ENCODE results near the gene RAB1A.

Gene RAB1A

GRCh38 chr2:65113229-65113628 is 16.7 kb downstream of the RAB1A start:
- Histone ChIP-seq H2BK15ac (replicated peaks; ENCODE audit: low read depth) (no peak overlapping the region), H3K36me3 (ENCODE audit: control insufficient read depth, insufficient read depth, low read length) (no peaks in the 10 kb centered on the region), H2BK120ac (ENCODE audit: low read depth, low read length) (no peak overlapping the region), H3K18ac (ENCODE audit: low read length) (no peak overlapping the region), H3K9ac (ENCODE audit: low read length) (no peak overlapping the region), H3K27ac (ENCODE audit: low read depth, low read length) (no peak overlapping the region), H2BK5ac (ENCODE audit: low read length) (no peak overlapping the region), H3K4me2 (ENCODE audit: low read length) (no peak overlapping the region), H3K79me1 (ENCODE audit: low read length) (peaks cover 10% of the 10 kb centered on the region), H3K4me1 (ENCODE audit: control insufficient read depth, low read depth, low read length) (peaks cover 2% of the 10 kb centered on the region), H2AK5ac (ENCODE audit: low read length) (no peak overlapping the region), H3K23ac (ENCODE audit: low read length) (no peak overlapping the region), H3K56ac (ENCODE audit: low read length) (no peak overlapping the region), H3K4ac (ENCODE audit: low read depth, low read length) (no peak overlapping the region), H4K8ac (ENCODE audit: low read depth, low read length) (no peak overlapping the region), H4K5ac (ENCODE audit: low read length) (no peak overlapping the region), H3K79me2 (ENCODE audit: control insufficient read depth, insufficient read depth, low read length) (peaks cover 59% of the 10 kb centered on the region), H3K4me3 (ENCODE audit: low read length) (no peak overlapping the region), H3K27me3 (ENCODE audit: insufficient read depth, low read length, poor library complexity) (no peaks in the 10 kb centered on the region)
- no CpG with 5 or more reads among the region's 4 CpGs for WGBS (ENCODE audit: extremely low coverage, insufficient coverage, low lambda C conversion rate)
- DNase-seq: no peak

- Histone ChIP-seq H3K4me3 (ENCODE audit: low read length) (no peak overlapping the region), H3K23ac (ENCODE audit: low read length) (no peak overlapping the region), H3K79me1 (ENCODE audit: low read length) (peaks cover 11% of the 10 kb centered on the region), H3K18ac (ENCODE audit: low read length) (no peak overlapping the region), H3K56ac (ENCODE audit: low read length) (no peak overlapping the region), H4K5ac (ENCODE audit: low read length) (no peak overlapping the region), H3K79me2 (ENCODE audit: control insufficient read depth, insufficient read depth, low read length) (peaks cover 57% of the 10 kb centered on the region), H2BK15ac (replicated peaks; ENCODE audit: low read depth) (no peak overlapping the region), H3K4ac (ENCODE audit: low read depth, low read length) (no peak overlapping the region), H2BK5ac (ENCODE audit: low read length) (no peak overlapping the region), H3K36me3 (ENCODE audit: control insufficient read depth, insufficient read depth, low read length) (no peaks in the 10 kb centered on the region), H3K27ac (ENCODE audit: low read depth, low read length) (no peak overlapping the region), H2BK120ac (ENCODE audit: low read depth, low read length) (no peak overlapping the region), H3K27me3 (ENCODE audit: insufficient read depth, low read length, poor library complexity) (no peaks in the 10 kb centered on the region), H3K4me2 (ENCODE audit: low read length) (no peak overlapping the region), H2AK5ac (ENCODE audit: low read length) (no peak overlapping the region), H4K8ac (ENCODE audit: low read depth, low read length) (no peak overlapping the region), H3K4me1 (ENCODE audit: control insufficient read depth, low read depth, low read length) (peaks cover 2% of the 10 kb centered on the region), H3K9ac (ENCODE audit: low read length) (no peak overlapping the region)
- DNase-seq: no peak
- no CpG with 5 or more reads among the region's 3 CpGs for WGBS (ENCODE audit: extremely low coverage, insufficient coverage, low lambda C conversion rate)
Measured at GRCh38 chr2:65112633-65113032, 17.3 kb downstream of the RAB1A start.

- Histone ChIP-seq H4K8ac (ENCODE audit: low read depth, low read length) (no peak overlapping the region), H3K4me3 (ENCODE audit: low read length) (no peak overlapping the region), H3K9ac (ENCODE audit: low read length) (no peak overlapping the region), H2BK5ac (ENCODE audit: low read length) (no peak overlapping the region), H3K18ac (ENCODE audit: low read length) (no peak overlapping the region), H3K23ac (ENCODE audit: low read length) (no peak overlapping the region), H2BK15ac (replicated peaks; ENCODE audit: low read depth) (no peak overlapping the region), H4K5ac (ENCODE audit: low read length) (no peak overlapping the region), H3K4me1 (ENCODE audit: control insufficient read depth, low read depth, low read length) (no peaks in the 10 kb centered on the region), H3K36me3 (ENCODE audit: control insufficient read depth, insufficient read depth, low read length) (peaks cover 2% of the 10 kb centered on the region), H2BK120ac (ENCODE audit: low read depth, low read length) (no peak overlapping the region), H3K79me1 (ENCODE audit: low read length) (peaks cover 10% of the 10 kb centered on the region), H3K4ac (ENCODE audit: low read depth, low read length) (no peak overlapping the region), H3K27me3 (ENCODE audit: insufficient read depth, low read length, poor library complexity) (no peaks in the 10 kb centered on the region), H2AK5ac (ENCODE audit: low read length) (no peak overlapping the region), H3K79me2 (ENCODE audit: control insufficient read depth, insufficient read depth, low read length) (peaks cover 42% of the 10 kb centered on the region), H3K27ac (ENCODE audit: low read depth, low read length) (no peak overlapping the region), H3K56ac (ENCODE audit: low read length) (no peak overlapping the region), H3K4me2 (ENCODE audit: low read length) (no peak overlapping the region)
- no peak for DNase-seq
- WGBS (ENCODE audit: extremely low coverage, insufficient coverage, low lambda C conversion rate): no CpG with 5 or more reads among the region's 6 CpGs
Measured at GRCh38 chr2:65108780-65109179, 21.1 kb downstream of the RAB1A start.

- no peak overlapping the region for H2BK5ac ChIP-seq (ENCODE audit: low read length)
- H4K8ac ChIP-seq (ENCODE audit: low read depth, low read length): no peak overlapping the region
- H2BK15ac ChIP-seq (replicated peaks; ENCODE audit: low read depth): no peak overlapping the region
- DNase-seq: no peak
- no peaks in the 10 kb centered on the region for H3K27me3 ChIP-seq (ENCODE audit: insufficient read depth, low read length, poor library complexity)
- no peak overlapping the region for H3K4ac ChIP-seq (ENCODE audit: low read depth, low read length)
- H3K56ac ChIP-seq (ENCODE audit: low read length): no peak overlapping the region
- no peak overlapping the region for H4K5ac ChIP-seq (ENCODE audit: low read length)
- H3K79me1 ChIP-seq (ENCODE audit: low read length): peaks cover 8% of the 10 kb centered on the region
- H3K4me3 ChIP-seq (ENCODE audit: low read length): no peak overlapping the region
- no peaks in the 10 kb centered on the region for H3K4me1 ChIP-seq (ENCODE audit: control insufficient read depth, low read depth, low read length)
- no peak overlapping the region for H3K27ac ChIP-seq (ENCODE audit: low read depth, low read length)
- H3K9ac ChIP-seq (ENCODE audit: low read length): no peak overlapping the region
- no peak overlapping the region for H3K4me2 ChIP-seq (ENCODE audit: low read length)
- no peak overlapping the region for H2AK5ac ChIP-seq (ENCODE audit: low read length)
- H3K36me3 ChIP-seq (ENCODE audit: control insufficient read depth, insufficient read depth, low read length): peaks cover 2% of the 10 kb centered on the region
- no peak overlapping the region for H2BK120ac ChIP-seq (ENCODE audit: low read depth, low read length)
- no peak overlapping the region for H3K23ac ChIP-seq (ENCODE audit: low read length)
- H3K18ac ChIP-seq (ENCODE audit: low read length): no peak overlapping the region
- WGBS (ENCODE audit: extremely low coverage, insufficient coverage, low lambda C conversion rate): no CpG with 5 or more reads among the region's 5 CpGs
- peaks cover 33% of the 10 kb centered on the region for H3K79me2 ChIP-seq (ENCODE audit: control insufficient read depth, insufficient read depth, low read length)
Measured at GRCh38 chr2:65107530-65107929, 22.4 kb downstream of the RAB1A start.

- H3K9ac ChIP-seq (ENCODE audit: low read length): no peak overlapping the region
- no peak overlapping the region for H3K4me3 ChIP-seq (ENCODE audit: low read length)
- H2AK5ac ChIP-seq (ENCODE audit: low read length): no peak overlapping the region
- no peak overlapping the region for H3K4me2 ChIP-seq (ENCODE audit: low read length)
- H3K18ac ChIP-seq (ENCODE audit: low read length): no peak overlapping the region
- H3K79me2 ChIP-seq (ENCODE audit: control insufficient read depth, insufficient read depth, low read length): peaks cover 13% of the 10 kb centered on the region
- DNase-seq: no peak
- H2BK15ac ChIP-seq (replicated peaks; ENCODE audit: low read depth): no peak overlapping the region
- H3K36me3 ChIP-seq (ENCODE audit: control insufficient read depth, insufficient read depth, low read length): peaks cover 3% of the 10 kb centered on the region
- no CpG with 5 or more reads among the region's 6 CpGs for WGBS (ENCODE audit: extremely low coverage, insufficient coverage, low lambda C conversion rate)
- no peak overlapping the region for H3K4ac ChIP-seq (ENCODE audit: low read depth, low read length)
- H4K5ac ChIP-seq (ENCODE audit: low read length): no peak overlapping the region
- no peaks in the 10 kb centered on the region for H3K4me1 ChIP-seq (ENCODE audit: control insufficient read depth, low read depth, low read length)
- no peak overlapping the region for H3K56ac ChIP-seq (ENCODE audit: low read length)
- no peak overlapping the region for H4K8ac ChIP-seq (ENCODE audit: low read depth, low read length)
- H2BK5ac ChIP-seq (ENCODE audit: low read length): no peak overlapping the region
- no peak overlapping the region for H2BK120ac ChIP-seq (ENCODE audit: low read depth, low read length)
- H3K27me3 ChIP-seq (ENCODE audit: insufficient read depth, low read length, poor library complexity): no peaks in the 10 kb centered on the region
- no peak overlapping the region for H3K27ac ChIP-seq (ENCODE audit: low read depth, low read length)
- no peak overlapping the region for H3K23ac ChIP-seq (ENCODE audit: low read length)
- H3K79me1 ChIP-seq (ENCODE audit: low read length): peaks cover 9% of the 10 kb centered on the region
Measured at GRCh38 chr2:65103013-65103715, 26.7 kb downstream of the RAB1A start.

- Histone ChIP-seq H4K8ac (ENCODE audit: low read depth, low read length) (no peak overlapping the region), H3K56ac (ENCODE audit: low read length) (no peak overlapping the region), H3K23ac (ENCODE audit: low read length) (no peak overlapping the region), H3K4ac (ENCODE audit: low read depth, low read length) (no peak overlapping the region), H2BK5ac (ENCODE audit: low read length) (no peak overlapping the region), H3K4me3 (ENCODE audit: low read length) (no peak overlapping the region), H4K5ac (ENCODE audit: low read length) (no peak overlapping the region), H2AK5ac (ENCODE audit: low read length) (no peak overlapping the region), H3K4me2 (ENCODE audit: low read length) (no peak overlapping the region), H3K4me1 (ENCODE audit: control insufficient read depth, low read depth, low read length) (no peaks in the 10 kb centered on the region), H3K79me2 (ENCODE audit: control insufficient read depth, insufficient read depth, low read length) (peaks cover 2% of the 10 kb centered on the region), H2BK15ac (replicated peaks; ENCODE audit: low read depth) (no peak overlapping the region), H3K27me3 (ENCODE audit: insufficient read depth, low read length, poor library complexity) (no peaks in the 10 kb centered on the region), H3K18ac (ENCODE audit: low read length) (no peak overlapping the region), H3K9ac (ENCODE audit: low read length) (no peak overlapping the region), H3K36me3 (ENCODE audit: control insufficient read depth, insufficient read depth, low read length) (peaks cover 3% of the 10 kb centered on the region), H3K79me1 (ENCODE audit: low read length) (peaks cover 5% of the 10 kb centered on the region), H3K27ac (ENCODE audit: low read depth, low read length) (no peak overlapping the region), H2BK120ac (ENCODE audit: low read depth, low read length) (no peak overlapping the region)
- no CpG with 5 or more reads among the region's 3 CpGs for WGBS (ENCODE audit: extremely low coverage, insufficient coverage, low lambda C conversion rate)
- DNase-seq: no peak
Measured at GRCh38 chr2:65101071-65101470, 28.8 kb downstream of the RAB1A start.
